ENCODE results near the gene MUSTN1.

DNA sequence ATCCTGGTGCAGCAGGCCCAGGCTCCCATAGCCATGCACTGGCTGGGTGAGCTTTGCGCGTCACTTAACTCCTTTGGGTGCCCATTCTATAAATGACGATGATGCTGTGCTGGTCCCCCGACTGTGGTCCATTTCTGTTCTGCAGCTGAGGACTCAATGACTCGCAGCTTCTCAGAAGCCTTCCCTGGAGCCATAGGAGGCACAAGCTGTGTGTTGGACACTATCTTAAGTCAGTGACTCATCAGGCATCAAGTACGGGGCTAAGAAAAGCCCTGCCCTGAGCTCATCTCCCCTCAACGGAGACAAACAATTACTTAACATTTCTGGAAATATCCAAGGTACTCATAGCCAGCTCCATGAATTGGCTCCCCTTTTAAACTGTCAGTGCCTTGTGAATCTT is 13.8 kb upstream of the MUSTN1 start:
- TF ChIP-seq, protein P1, sequence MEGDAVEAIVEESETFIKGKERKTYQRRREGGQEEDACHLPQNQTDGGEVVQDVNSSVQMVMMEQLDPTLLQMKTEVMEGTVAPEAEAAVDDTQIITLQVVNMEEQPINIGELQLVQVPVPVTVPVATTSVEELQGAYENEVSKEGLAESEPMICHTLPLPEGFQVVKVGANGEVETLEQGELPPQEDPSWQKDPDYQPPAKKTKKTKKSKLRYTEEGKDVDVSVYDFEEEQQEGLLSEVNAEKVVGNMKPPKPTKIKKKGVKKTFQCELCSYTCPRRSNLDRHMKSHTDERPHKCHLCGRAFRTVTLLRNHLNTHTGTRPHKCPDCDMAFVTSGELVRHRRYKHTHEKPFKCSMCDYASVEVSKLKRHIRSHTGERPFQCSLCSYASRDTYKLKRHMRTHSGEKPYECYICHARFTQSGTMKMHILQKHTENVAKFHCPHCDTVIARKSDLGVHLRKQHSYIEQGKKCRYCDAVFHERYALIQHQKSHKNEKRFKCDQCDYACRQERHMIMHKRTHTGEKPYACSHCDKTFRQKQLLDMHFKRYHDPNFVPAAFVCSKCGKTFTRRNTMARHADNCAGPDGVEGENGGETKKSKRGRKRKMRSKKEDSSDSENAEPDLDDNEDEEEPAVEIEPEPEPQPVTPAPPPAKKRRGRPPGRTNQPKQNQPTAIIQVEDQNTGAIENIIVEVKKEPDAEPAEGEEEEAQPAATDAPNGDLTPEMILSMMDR (IDR thresholded peaks at IDR 0.05): no peak
- TF ChIP-seq POLR2A (IDR thresholded peaks at IDR 0.05): no peak

Measured in sigmoid colon (tissue), 3 donors.